Skin epidermis (tissue), 12 donors: Measurements from ENCODE around the gene PDILT.

Experiments
- H3K27ac ChIP-seq, 21 experiments: fragments of 200-600 bp; sonication (generic) in 11 of 21; one replicate each; pipeline ENCODE4 v1.5.0; 2020; ENCODE audit warnings: mild to moderate bottlenecking in 3 of 21, inconsistent platforms in 2 of 21, moderate library complexity in 2 of 21
- H3K4me3 ChIP-seq, 7 experiments: fragments of 200-600 bp; sonication (generic) in 2 of 7; one replicate each; pipeline ENCODE4 v1.5.0; 2020; ENCODE audit warnings: inconsistent platforms in 2 of 7, mild to moderate bottlenecking in 2 of 7, moderate library complexity in 1 of 7

Gene PDILT

GRCh38 chr16:20409398-20410120, 5.0 kb upstream of the PDILT start, which contains the start of gene ACSM5:
TSS of gene ACSM5 (plus strand) at chr16:20409534. CDS start at chr16:20411485, 1,951 bp downstream.
- H3K27ac ChIP-seq: peak within 1 kb of the TSS in 9 of 21 experiments; percentile 4 to 60 (median 36)
- no peak within 1 kb of the TSS for H3K4me3 ChIP-seq

GRCh38 chr16:20402651-20403050, 1.9 kb downstream of the PDILT start:
- Histone ChIP-seq H3K4me3 (no peak overlapping the region), H3K27ac (no peak overlapping the region)

- Histone ChIP-seq H3K4me3 (no peak overlapping the region), H3K27ac (no peak overlapping the region)
Observed at GRCh38 chr16:20401475-20402016, 3.0 kb downstream of the PDILT start.

- H3K27ac ChIP-seq: no peak overlapping the region
- H3K4me3 ChIP-seq: no peak overlapping the region
Observed at GRCh38 chr16:20401066-20401465, 3.5 kb downstream of the PDILT start.

GRCh38 chr16:20399185-20399584, 5.4 kb downstream of the PDILT start:
- H3K27ac ChIP-seq: no peak overlapping the region
- no peak overlapping the region for H3K4me3 ChIP-seq

GRCh38 chr16:20398603-20399002, 5.9 kb downstream of the PDILT start:
- Histone ChIP-seq H3K4me3 (no peak overlapping the region), H3K27ac (no peak overlapping the region)

- no peak overlapping the region for H3K4me3 ChIP-seq
- H3K27ac ChIP-seq: no peak overlapping the region
Observed at GRCh38 chr16:20397468-20398074, 7.0 kb downstream of the PDILT start.

GRCh38 chr16:20396846-20397467, 7.6 kb downstream of the PDILT start:
- no peak overlapping the region for H3K4me3 ChIP-seq
- H3K27ac ChIP-seq: no peak overlapping the region

GRCh38 chr16:20395946-20396345, 8.6 kb downstream of the PDILT start:
- H3K4me3 ChIP-seq: no peak overlapping the region
- no peak overlapping the region for H3K27ac ChIP-seq

GRCh38 chr16:20393801-20394577, 10.5 kb downstream of the PDILT start:
- no peak overlapping the region for H3K27ac ChIP-seq
- no peak overlapping the region for H3K4me3 ChIP-seq

GRCh38 chr16:20391045-20391444, 13.5 kb downstream of the PDILT start:
- Histone ChIP-seq H3K4me3 (no peak overlapping the region), H3K27ac (no peak overlapping the region)

GRCh38 chr16:20388854-20389253, 15.7 kb downstream of the PDILT start:
- no peak overlapping the region for H3K27ac ChIP-seq

GRCh38 chr16:20387978-20388377, 16.6 kb downstream of the PDILT start:
- Histone ChIP-seq H3K4me3 (no peak overlapping the region), H3K27ac (no peak overlapping the region)

More at GRCh38 chr16:20388854-20389253, 15.7 kb downstream of the PDILT start:
- H3K4me3 ChIP-seq: no peak overlapping the region

GRCh38 chr16:20385844-20386832, 18.4 kb downstream of the PDILT start:
- Histone ChIP-seq H3K4me3 (no peak overlapping the region), H3K27ac (no peak overlapping the region)

GRCh38 chr16:20383106-20384029, 21.2 kb downstream of the PDILT start:
- Histone ChIP-seq H3K4me3 (no peak overlapping the region), H3K27ac (no peak overlapping the region)

GRCh38 chr16:20382202-20382948, 22.2 kb downstream of the PDILT start:
- H3K4me3 ChIP-seq: no peak overlapping the region
- H3K27ac ChIP-seq: no peak overlapping the region

GRCh38 chr16:20380782-20381181, 23.8 kb downstream of the PDILT start:
- Histone ChIP-seq H3K27ac (no peak overlapping the region), H3K4me3 (no peak overlapping the region)
